DND-41 (cell line): ENCODE results near the gene GOLPH3.

Experiments
- EZH2 ChIP-seq: IDR thresholded peaks from 3 replicates; pipeline ENCODE4 v1.6.1; 2012; ENCODE audit warnings: borderline replicate concordance, low read depth, mild to moderate bottlenecking, moderate library complexity, low read length, inconsistent platforms; ENCODE audit not compliant: severe bottlenecking
- TF ChIP-seq, protein P1 (sequence below): IDR thresholded peaks from 2 replicates; pipeline ENCODE4 v1.5.1; 2012; ENCODE audit warnings: borderline replicate concordance, low read length, moderate library complexity, mild to moderate bottlenecking; ENCODE audit not compliant: poor library complexity, severe bottlenecking; ENCODE audit errors: extremely low read depth

DNA sequence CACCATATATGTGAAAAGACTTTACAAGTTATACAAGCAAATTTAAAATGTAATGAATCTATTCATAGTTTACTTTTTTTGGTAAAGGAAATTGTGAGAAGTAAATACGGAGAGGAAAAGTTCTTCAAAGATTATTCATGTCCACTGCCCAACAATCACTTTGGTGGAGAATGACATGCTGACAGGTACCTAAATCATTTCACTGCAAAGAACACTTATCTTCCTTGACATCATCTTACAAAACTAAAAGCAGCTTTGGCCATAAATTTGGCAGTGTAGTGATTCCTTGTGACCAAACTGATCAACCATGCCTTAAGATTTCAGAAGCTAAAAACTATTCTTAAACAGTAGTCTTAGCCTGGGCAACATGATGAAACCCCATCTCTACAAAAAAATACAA, 42.5 kb downstream of the GOLPH3 start:
- TF ChIP-seq, protein P1, sequence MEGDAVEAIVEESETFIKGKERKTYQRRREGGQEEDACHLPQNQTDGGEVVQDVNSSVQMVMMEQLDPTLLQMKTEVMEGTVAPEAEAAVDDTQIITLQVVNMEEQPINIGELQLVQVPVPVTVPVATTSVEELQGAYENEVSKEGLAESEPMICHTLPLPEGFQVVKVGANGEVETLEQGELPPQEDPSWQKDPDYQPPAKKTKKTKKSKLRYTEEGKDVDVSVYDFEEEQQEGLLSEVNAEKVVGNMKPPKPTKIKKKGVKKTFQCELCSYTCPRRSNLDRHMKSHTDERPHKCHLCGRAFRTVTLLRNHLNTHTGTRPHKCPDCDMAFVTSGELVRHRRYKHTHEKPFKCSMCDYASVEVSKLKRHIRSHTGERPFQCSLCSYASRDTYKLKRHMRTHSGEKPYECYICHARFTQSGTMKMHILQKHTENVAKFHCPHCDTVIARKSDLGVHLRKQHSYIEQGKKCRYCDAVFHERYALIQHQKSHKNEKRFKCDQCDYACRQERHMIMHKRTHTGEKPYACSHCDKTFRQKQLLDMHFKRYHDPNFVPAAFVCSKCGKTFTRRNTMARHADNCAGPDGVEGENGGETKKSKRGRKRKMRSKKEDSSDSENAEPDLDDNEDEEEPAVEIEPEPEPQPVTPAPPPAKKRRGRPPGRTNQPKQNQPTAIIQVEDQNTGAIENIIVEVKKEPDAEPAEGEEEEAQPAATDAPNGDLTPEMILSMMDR = no peak
- TF ChIP-seq EZH2 = no peak
